Measurements from ENCODE around the gene LUC7L. TPM values are rescaled to one million over a fixed set of nuclear protein-coding genes. Genes with fewer than 3 reads are reported as not detected.

Gene LUC7L
- total RNA-seq, 2 donors from 2014 or later, result 101 to 171 TPM

DNA sequence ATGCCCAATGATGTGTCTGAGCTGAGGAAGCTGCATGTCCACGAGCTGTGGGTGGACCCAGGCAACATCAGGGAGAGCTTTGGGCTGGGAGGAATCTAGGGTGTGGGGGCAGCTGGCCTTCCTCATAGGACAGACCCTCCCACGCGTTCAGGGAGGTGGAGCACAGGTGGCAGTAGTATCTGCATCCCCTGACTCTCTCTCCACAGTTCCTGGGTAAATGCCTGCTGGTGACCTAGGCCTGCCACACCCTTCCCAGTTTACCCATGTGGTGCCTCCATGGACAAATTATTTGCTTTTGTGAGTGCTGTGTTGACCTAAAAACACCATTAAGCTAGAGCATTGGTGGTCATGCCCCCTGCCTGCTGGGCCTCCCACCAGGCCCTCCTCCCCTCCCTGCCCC is 60.2 kb downstream of the LUC7L start:
- peaks cover 32% of the 10 kb centered on the region for H3K27me3 ChIP-seq (replicated peaks; ENCODE audit: insufficient read depth)
- no peaks in the 10 kb centered on the region for H3K36me3 ChIP-seq
- ATAC-seq (ENCODE audit: insufficient number of reproducible peaks, low FRiP score, low read depth) (no peak), DNase-seq (ENCODE audit: low spot score) (no peak)
- H3K4me3 ChIP-seq, result no peak overlapping the region
- H3K4me1 ChIP-seq (ENCODE audit: control insufficient read depth in 1 of 2, low read depth in 2 of 2), result peaks cover 13 to 19% of the 10 kb centered on the region in 2 donors
- TF ChIP-seq, protein P1, sequence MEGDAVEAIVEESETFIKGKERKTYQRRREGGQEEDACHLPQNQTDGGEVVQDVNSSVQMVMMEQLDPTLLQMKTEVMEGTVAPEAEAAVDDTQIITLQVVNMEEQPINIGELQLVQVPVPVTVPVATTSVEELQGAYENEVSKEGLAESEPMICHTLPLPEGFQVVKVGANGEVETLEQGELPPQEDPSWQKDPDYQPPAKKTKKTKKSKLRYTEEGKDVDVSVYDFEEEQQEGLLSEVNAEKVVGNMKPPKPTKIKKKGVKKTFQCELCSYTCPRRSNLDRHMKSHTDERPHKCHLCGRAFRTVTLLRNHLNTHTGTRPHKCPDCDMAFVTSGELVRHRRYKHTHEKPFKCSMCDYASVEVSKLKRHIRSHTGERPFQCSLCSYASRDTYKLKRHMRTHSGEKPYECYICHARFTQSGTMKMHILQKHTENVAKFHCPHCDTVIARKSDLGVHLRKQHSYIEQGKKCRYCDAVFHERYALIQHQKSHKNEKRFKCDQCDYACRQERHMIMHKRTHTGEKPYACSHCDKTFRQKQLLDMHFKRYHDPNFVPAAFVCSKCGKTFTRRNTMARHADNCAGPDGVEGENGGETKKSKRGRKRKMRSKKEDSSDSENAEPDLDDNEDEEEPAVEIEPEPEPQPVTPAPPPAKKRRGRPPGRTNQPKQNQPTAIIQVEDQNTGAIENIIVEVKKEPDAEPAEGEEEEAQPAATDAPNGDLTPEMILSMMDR (IDR thresholded peaks at IDR 0.05), result no peak
- H3K27ac ChIP-seq, result no peak overlapping the region
- no peaks in the 10 kb centered on the region for H3K9me3 ChIP-seq

DNA sequence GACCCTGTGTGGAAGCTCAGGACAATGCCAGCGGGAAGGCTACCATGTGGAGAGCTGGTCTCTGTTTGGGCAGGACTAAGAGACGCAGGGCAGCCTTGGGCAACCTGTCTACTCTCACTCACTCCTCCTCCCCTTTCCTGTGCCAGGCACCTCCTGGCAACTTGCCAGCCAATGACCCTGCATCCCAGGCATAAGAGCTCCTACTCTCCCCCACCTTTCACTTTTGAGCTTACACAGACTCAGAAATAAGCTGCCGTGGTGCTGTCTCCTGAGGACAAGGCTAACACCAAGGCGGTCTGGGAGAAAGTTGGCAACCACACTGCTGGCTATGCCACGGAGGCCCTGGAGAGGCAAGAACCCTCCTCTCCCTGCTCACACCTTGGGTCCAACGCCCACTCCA is 60.8 kb downstream of the LUC7L start:
- peaks cover 32% of the 10 kb centered on the region for H3K27me3 ChIP-seq (replicated peaks; ENCODE audit: insufficient read depth)
- H3K4me3 ChIP-seq, result no peak overlapping the region
- no peaks in the 10 kb centered on the region for H3K36me3 ChIP-seq
- TF ChIP-seq, protein P1 (IDR thresholded peaks at IDR 0.05), result no peak
- DNase-seq (ENCODE audit: low spot score), result no peak
- no peak for ATAC-seq (ENCODE audit: insufficient number of reproducible peaks, low FRiP score, low read depth)
- H3K4me1 ChIP-seq (ENCODE audit: control insufficient read depth in 1 of 2, low read depth in 2 of 2), result peaks cover 13 to 19% of the 10 kb centered on the region in 2 donors
- no peaks in the 10 kb centered on the region for H3K9me3 ChIP-seq
- no peak overlapping the region for H3K27ac ChIP-seq

DNA sequence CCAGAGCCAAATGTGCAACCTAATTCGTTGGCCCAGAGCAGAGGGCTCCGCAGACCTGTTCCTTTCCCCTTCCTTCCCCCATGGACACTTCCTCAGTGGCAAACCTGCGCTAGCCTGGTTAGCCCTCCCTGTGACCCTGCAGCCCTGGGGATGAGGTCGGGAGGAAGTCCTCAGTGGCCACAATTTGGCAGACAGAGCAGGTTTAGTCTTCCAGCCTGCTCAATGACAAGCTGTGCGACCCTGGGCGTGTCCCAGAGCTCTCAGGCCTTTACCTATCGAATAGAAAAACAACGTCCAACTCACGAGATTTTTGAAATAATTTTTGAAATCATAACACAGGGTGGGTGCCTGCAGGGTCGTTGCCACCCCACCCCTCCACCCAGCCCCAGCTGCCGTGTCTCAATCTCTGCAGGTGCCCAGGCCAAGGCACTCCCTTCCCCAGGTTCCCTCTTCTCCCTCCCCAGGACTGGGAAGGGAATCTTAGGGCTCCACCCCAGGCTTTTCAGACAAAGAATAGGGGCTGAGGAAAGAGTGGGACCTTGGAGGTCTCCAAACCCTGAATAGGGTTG is 62.0 kb downstream of the LUC7L start:
- TF ChIP-seq, protein P1 (IDR thresholded peaks at IDR 0.05), result no peak
- peaks cover 13 to 19% of the 10 kb centered on the region in 2 donors for H3K4me1 ChIP-seq (ENCODE audit: control insufficient read depth in 1 of 2, low read depth in 2 of 2)
- H3K36me3 ChIP-seq, result no peaks in the 10 kb centered on the region
- DNase-seq (ENCODE audit: low spot score) (no peak), ATAC-seq (ENCODE audit: insufficient number of reproducible peaks, low FRiP score, low read depth) (no peak)
- H3K27me3 ChIP-seq (replicated peaks; ENCODE audit: insufficient read depth), result peaks cover 32% of the 10 kb centered on the region
- no peak overlapping the region for H3K27ac ChIP-seq
- no peak overlapping the region for H3K4me3 ChIP-seq
- no peaks in the 10 kb centered on the region for H3K9me3 ChIP-seq

DNA sequence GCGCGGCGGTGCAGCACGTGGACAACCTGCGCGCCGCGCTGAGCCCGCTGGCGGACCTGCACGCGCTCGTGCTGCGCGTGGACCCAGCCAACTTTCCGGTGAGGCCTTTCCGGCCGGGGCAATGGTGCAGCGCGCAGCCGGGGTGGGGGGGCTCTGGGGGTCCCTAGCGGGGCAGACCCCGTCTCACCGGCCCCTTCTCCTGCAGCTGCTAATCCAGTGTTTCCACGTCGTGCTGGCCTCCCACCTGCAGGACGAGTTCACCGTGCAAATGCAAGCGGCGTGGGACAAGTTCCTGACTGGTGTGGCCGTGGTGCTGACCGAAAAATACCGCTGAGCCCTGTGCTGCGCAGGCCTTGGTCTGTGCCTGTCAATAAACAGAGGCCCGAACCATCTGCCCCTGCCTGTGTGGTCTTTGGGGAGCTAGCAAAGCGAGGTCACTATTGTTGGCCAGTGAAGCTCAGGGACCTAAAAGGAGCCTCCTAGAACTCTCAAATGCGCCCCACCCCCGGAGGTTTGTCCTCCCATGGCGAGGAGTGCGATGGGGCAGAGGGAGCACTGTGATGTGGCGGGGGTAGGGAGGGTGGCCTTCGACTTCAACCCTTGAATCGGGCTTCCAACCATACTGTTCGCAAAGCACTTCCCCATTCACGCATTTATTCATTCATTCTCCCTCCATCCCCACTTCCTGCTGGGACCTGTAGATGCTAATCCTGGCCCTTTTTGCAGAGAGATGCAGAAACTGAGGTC is 62.7 kb downstream of the LUC7L start:
- Histone ChIP-seq H3K9me3 (no peaks in the 10 kb centered on the region), H3K4me3 (no peak overlapping the region), H3K27ac (no peak overlapping the region), H3K27me3 (replicated peaks; ENCODE audit: insufficient read depth) (peaks cover 32% of the 10 kb centered on the region), H3K36me3 (no peaks in the 10 kb centered on the region), H3K4me1 (ENCODE audit: control insufficient read depth in 1 of 2, low read depth in 2 of 2) (peaks cover 13 to 19% of the 10 kb centered on the region in 2 donors)
- ATAC-seq (ENCODE audit: insufficient number of reproducible peaks, low FRiP score, low read depth) (no peak), DNase-seq (ENCODE audit: low spot score) (no peak)
- TF ChIP-seq, protein P1 (IDR thresholded peaks at IDR 0.05), result no peak

DNA sequence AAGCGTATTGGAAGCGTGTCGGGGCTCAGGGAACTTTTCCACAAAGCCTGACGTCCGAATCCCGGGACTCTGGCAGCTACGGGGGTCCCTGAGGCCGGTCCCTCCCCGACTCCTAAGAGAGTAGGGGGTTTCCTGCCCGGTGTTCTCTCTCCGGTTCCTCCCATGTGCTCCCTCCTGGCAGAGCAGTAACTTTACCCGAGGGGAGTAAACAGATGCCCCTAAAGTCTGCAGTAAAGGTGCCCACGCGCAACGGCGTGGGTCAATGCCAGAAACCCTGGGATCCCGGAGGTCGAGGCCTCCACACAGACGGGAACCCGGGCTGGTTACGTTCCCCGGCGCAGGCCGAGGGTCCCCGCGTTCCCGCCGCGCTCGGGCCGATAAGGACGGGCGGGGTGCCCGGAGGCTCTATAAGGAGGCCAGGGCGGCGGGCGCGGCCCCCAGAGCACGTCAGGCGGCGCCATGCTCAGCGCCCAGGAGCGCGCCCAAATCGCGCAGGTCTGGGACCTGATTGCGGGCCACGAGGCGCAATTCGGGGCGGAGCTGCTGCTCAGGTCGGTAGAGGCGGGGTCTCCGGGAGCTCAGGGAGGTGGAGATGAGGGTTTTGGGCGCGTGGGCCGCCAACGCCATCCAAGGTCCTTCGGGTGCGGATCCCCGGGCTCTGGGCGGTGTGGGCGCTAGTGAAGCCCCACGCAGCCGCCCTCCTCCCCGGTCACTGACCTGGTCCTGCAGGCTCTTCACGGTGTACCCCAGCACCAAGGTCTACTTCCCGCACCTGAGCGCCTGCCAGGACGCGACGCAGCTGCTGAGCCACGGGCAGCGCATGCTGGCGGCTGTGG is 63.5 kb downstream of the LUC7L start, which contains the start of gene HBM:
HBM (plus strand) TSS at position 440 of the 836 bp plus-strand sequence; CDS start at position 460, 20 bp downstream.
- Histone ChIP-seq H3K27me3 (replicated peaks; ENCODE audit: insufficient read depth) (peaks cover 32% of the 10 kb centered on the region), H3K4me3 (peak within 1 kb of the TSS; percentile 50), H3K4me1 (ENCODE audit: control insufficient read depth in 1 of 2, low read depth in 2 of 2) (peaks cover 13 to 19% of the 10 kb centered on the region in 2 donors), H3K27ac (peak within 1 kb of the TSS in 1 of 2 donors; percentile 17), H3K36me3 (no peaks in the 10 kb centered on the region), H3K9me3 (no peaks in the 10 kb centered on the region)
- TF ChIP-seq, protein P1 (IDR thresholded peaks at IDR 0.05), result no peak
- DNase-seq (ENCODE audit: low spot score), result no peak
- no peak for ATAC-seq (ENCODE audit: insufficient number of reproducible peaks, low FRiP score, low read depth)

All from thoracic aorta (tissue), 2 donors.